Cerebellar cortex (tissue), 1 donor: ENCODE results near the gene NOD2.
A peak's percentile ranks its signal among the peaks of the same experiment; 100 is the strongest.

ENCODE experiments used
- DNase-seq: peaks from one replicate; pipeline ENCODE4 v3.0.0-alpha.2; 2015; ENCODE audit warnings: low spot score

NOD2 gene

GRCh38 chr16:50692999-50693781 lies at the start of gene NOD2:
NOD2 (plus strand) TSS chr16:50693606; CDS start chr16:50699496, 5,890 bp downstream.
- DNase-seq = no peak

- DNase-seq = no peak
Observed at GRCh38 chr16:50644245-50644644, 49.2 kb upstream of the NOD2 start.

GRCh38 chr16:50644729-50645128 lies 48.7 kb upstream of the NOD2 start:
- DNase-seq = peak; percentile 28

GRCh38 chr16:50645563-50646220 lies 47.7 kb upstream of the NOD2 start:
- no peak for DNase-seq

- DNase-seq = no peak
Observed at GRCh38 chr16:50646345-50646744, 47.1 kb upstream of the NOD2 start.

GRCh38 chr16:50651835-50652438 lies 41.5 kb upstream of the NOD2 start:
- DNase-seq = no peak

GRCh38 chr16:50652836-50653425 lies 40.5 kb upstream of the NOD2 start:
- DNase-seq = no peak

GRCh38 chr16:50653633-50654519 lies 39.5 kb upstream of the NOD2 start:
- DNase-seq = no peak

GRCh38 chr16:50655558-50656055 lies 37.8 kb upstream of the NOD2 start:
- no peak for DNase-seq

GRCh38 chr16:50657241-50657640 lies 36.2 kb upstream of the NOD2 start:
- no peak for DNase-seq

GRCh38 chr16:50659806-50660205 lies 33.6 kb upstream of the NOD2 start:
- DNase-seq = no peak

- DNase-seq = no peak
Observed at GRCh38 chr16:50662306-50662940, 31.0 kb upstream of the NOD2 start.

GRCh38 chr16:50664270-50664669 lies 29.1 kb upstream of the NOD2 start:
- DNase-seq = no peak

- peak; percentile 59 for DNase-seq
Observed at GRCh38 chr16:50665128-50665878, 28.1 kb upstream of the NOD2 start.

GRCh38 chr16:50666658-50667496 lies 26.5 kb upstream of the NOD2 start:
- no peak for DNase-seq

- no peak for DNase-seq
Observed at GRCh38 chr16:50667497-50668367, 25.7 kb upstream of the NOD2 start.

- no peak for DNase-seq
Observed at GRCh38 chr16:50668368-50669008, 24.9 kb upstream of the NOD2 start.

- no peak for DNase-seq
Observed at GRCh38 chr16:50669741-50670140, 23.7 kb upstream of the NOD2 start.
